ENCODE results near the gene ZNF423. TPM values are rescaled to one million over a fixed set of nuclear protein-coding genes. Genes with fewer than 3 reads are reported as not detected.

The ZNF423 gene
- total and polyA plus RNA-seq, 2 donors: 0.52 to 1.6 TPM

- DNase-seq (ENCODE audit: low read depth in 6 of 9, low spot score in 9 of 9): no peak
- no peak overlapping the region for H3K4me3 ChIP-seq (ENCODE audit: low read length in 2 of 2)
- no peaks in the 10 kb centered on the region for H3K9me3 ChIP-seq (ENCODE audit: control insufficient read depth in 2 of 2, insufficient read depth in 1 of 2, low read length in 1 of 2)
- H3K27me3 ChIP-seq (ENCODE audit: control insufficient read depth in 2 of 2, insufficient read depth in 1 of 2, low read length in 1 of 2): no peaks in the 10 kb centered on the region
- no peaks in the 10 kb centered on the region for H3K36me3 ChIP-seq (ENCODE audit: control insufficient read depth in 2 of 2, insufficient read depth in 2 of 2, low read length in 1 of 2)
- H3K4me1 ChIP-seq (ENCODE audit: control insufficient read depth in 2 of 2, insufficient read depth in 2 of 2, low read length in 2 of 2): peaks cover 0 to under 1% of the 10 kb centered on the region in 2 donors
- no peak overlapping the region for H3K27ac ChIP-seq (ENCODE audit: low read depth in 1 of 2, low read length in 1 of 2)
Measured at GRCh38 chr16:49477250-49477895, 378.5 kb downstream of the ZNF423 start.

- H3K36me3 ChIP-seq (ENCODE audit: control insufficient read depth in 2 of 2, insufficient read depth in 2 of 2, low read length in 1 of 2): no peaks in the 10 kb centered on the region
- WGBS: 89% methylated on average over 11 of the region's 11 CpGs
- H3K9me3 ChIP-seq (ENCODE audit: control insufficient read depth in 2 of 2, insufficient read depth in 1 of 2, low read length in 1 of 2): no peaks in the 10 kb centered on the region
- H3K4me3 ChIP-seq (ENCODE audit: low read length in 2 of 2): no peak overlapping the region
- no peaks in the 10 kb centered on the region for H3K27me3 ChIP-seq (ENCODE audit: control insufficient read depth in 2 of 2, insufficient read depth in 1 of 2, low read length in 1 of 2)
- no peak for DNase-seq (ENCODE audit: low read depth in 6 of 9, low spot score in 9 of 9)
- no peak overlapping the region for H3K27ac ChIP-seq (ENCODE audit: low read depth in 1 of 2, low read length in 1 of 2)
- no peaks in the 10 kb centered on the region for H3K4me1 ChIP-seq (ENCODE audit: control insufficient read depth in 2 of 2, insufficient read depth in 2 of 2, low read length in 2 of 2)
Measured at GRCh38 chr16:49474741-49475140, 381.2 kb downstream of the ZNF423 start.

GRCh38 chr16:49473773-49474172, 382.1 kb downstream of the ZNF423 start:
- no peak overlapping the region for H3K27ac ChIP-seq (ENCODE audit: low read depth in 1 of 2, low read length in 1 of 2)
- WGBS: 98% methylated on average over 5 of the region's 5 CpGs
- no peaks in the 10 kb centered on the region for H3K36me3 ChIP-seq (ENCODE audit: control insufficient read depth in 2 of 2, insufficient read depth in 2 of 2, low read length in 1 of 2)
- H3K4me3 ChIP-seq (ENCODE audit: low read length in 2 of 2): no peak overlapping the region
- H3K27me3 ChIP-seq (ENCODE audit: control insufficient read depth in 2 of 2, insufficient read depth in 1 of 2, low read length in 1 of 2): no peaks in the 10 kb centered on the region
- H3K4me1 ChIP-seq (ENCODE audit: control insufficient read depth in 2 of 2, insufficient read depth in 2 of 2, low read length in 2 of 2): peaks cover 6 to 8% of the 10 kb centered on the region in 2 donors
- no peak for DNase-seq (ENCODE audit: low read depth in 6 of 9, low spot score in 9 of 9)
- no peaks in the 10 kb centered on the region for H3K9me3 ChIP-seq (ENCODE audit: control insufficient read depth in 2 of 2, insufficient read depth in 1 of 2, low read length in 1 of 2)

GRCh38 chr16:49473131-49473530, 382.8 kb downstream of the ZNF423 start:
- H3K4me1 ChIP-seq (ENCODE audit: control insufficient read depth in 2 of 2, insufficient read depth in 2 of 2, low read length in 2 of 2): peaks cover 8 to 12% of the 10 kb centered on the region in 2 donors
- DNase-seq (ENCODE audit: low read depth in 6 of 9, low spot score in 9 of 9): no peak

GRCh38 chr16:49472598-49472997, 383.3 kb downstream of the ZNF423 start:
- WGBS: 97% methylated on average over 13 of the region's 13 CpGs
- H3K4me1 ChIP-seq (ENCODE audit: control insufficient read depth in 2 of 2, insufficient read depth in 2 of 2, low read length in 2 of 2): peaks cover 8 to 12% of the 10 kb centered on the region in 2 donors
- H3K27me3 ChIP-seq (ENCODE audit: control insufficient read depth in 2 of 2, insufficient read depth in 1 of 2, low read length in 1 of 2): no peaks in the 10 kb centered on the region
- DNase-seq (ENCODE audit: low read depth in 6 of 9, low spot score in 9 of 9): no peak
- no peaks in the 10 kb centered on the region for H3K9me3 ChIP-seq (ENCODE audit: control insufficient read depth in 2 of 2, insufficient read depth in 1 of 2, low read length in 1 of 2)
- H3K36me3 ChIP-seq (ENCODE audit: control insufficient read depth in 2 of 2, insufficient read depth in 2 of 2, low read length in 1 of 2): no peaks in the 10 kb centered on the region
- no peak overlapping the region for H3K4me3 ChIP-seq (ENCODE audit: low read length in 2 of 2)
- no peak overlapping the region for H3K27ac ChIP-seq (ENCODE audit: low read depth in 1 of 2, low read length in 1 of 2)

More at GRCh38 chr16:49473131-49473530, 382.8 kb downstream of the ZNF423 start:
- no peaks in the 10 kb centered on the region for H3K36me3 ChIP-seq (ENCODE audit: control insufficient read depth in 2 of 2, insufficient read depth in 2 of 2, low read length in 1 of 2)
- no peaks in the 10 kb centered on the region for H3K27me3 ChIP-seq (ENCODE audit: control insufficient read depth in 2 of 2, insufficient read depth in 1 of 2, low read length in 1 of 2)
- no peaks in the 10 kb centered on the region for H3K9me3 ChIP-seq (ENCODE audit: control insufficient read depth in 2 of 2, insufficient read depth in 1 of 2, low read length in 1 of 2)
- WGBS: 98% methylated on average over 5 of the region's 5 CpGs
- H3K4me3 ChIP-seq (ENCODE audit: low read length in 2 of 2): no peak overlapping the region
- no peak overlapping the region for H3K27ac ChIP-seq (ENCODE audit: low read depth in 1 of 2, low read length in 1 of 2)

GRCh38 chr16:49471038-49471727, 384.7 kb downstream of the ZNF423 start:
- H3K27me3 ChIP-seq (ENCODE audit: control insufficient read depth in 2 of 2, insufficient read depth in 1 of 2, low read length in 1 of 2): no peaks in the 10 kb centered on the region
- no peak overlapping the region for H3K27ac ChIP-seq (ENCODE audit: low read depth in 1 of 2, low read length in 1 of 2)
- H3K4me1 ChIP-seq (ENCODE audit: control insufficient read depth in 2 of 2, insufficient read depth in 2 of 2, low read length in 2 of 2): peaks cover 14 to 17% of the 10 kb centered on the region in 2 donors
- 97% methylated on average over 11 of the region's 11 CpGs for WGBS
- H3K4me3 ChIP-seq (ENCODE audit: low read length in 2 of 2): no peak overlapping the region
- DNase-seq (ENCODE audit: low read depth in 6 of 9, low spot score in 9 of 9): no peak
- no peaks in the 10 kb centered on the region for H3K9me3 ChIP-seq (ENCODE audit: control insufficient read depth in 2 of 2, insufficient read depth in 1 of 2, low read length in 1 of 2)
- no peaks in the 10 kb centered on the region for H3K36me3 ChIP-seq (ENCODE audit: control insufficient read depth in 2 of 2, insufficient read depth in 2 of 2, low read length in 1 of 2)

GRCh38 chr16:49470513-49470991, 385.4 kb downstream of the ZNF423 start:
- no peak for DNase-seq (ENCODE audit: low read depth in 6 of 9, low spot score in 9 of 9)
- H3K4me3 ChIP-seq (ENCODE audit: low read length in 2 of 2): no peak overlapping the region
- no peaks in the 10 kb centered on the region for H3K27me3 ChIP-seq (ENCODE audit: control insufficient read depth in 2 of 2, insufficient read depth in 1 of 2, low read length in 1 of 2)
- no peak overlapping the region for H3K27ac ChIP-seq (ENCODE audit: low read depth in 1 of 2, low read length in 1 of 2)
- WGBS: 97% methylated on average over 3 of the region's 3 CpGs
- no peaks in the 10 kb centered on the region for H3K9me3 ChIP-seq (ENCODE audit: control insufficient read depth in 2 of 2, insufficient read depth in 1 of 2, low read length in 1 of 2)
- no peaks in the 10 kb centered on the region for H3K36me3 ChIP-seq (ENCODE audit: control insufficient read depth in 2 of 2, insufficient read depth in 2 of 2, low read length in 1 of 2)
- peaks cover 20 to 23% of the 10 kb centered on the region in 2 donors for H3K4me1 ChIP-seq (ENCODE audit: control insufficient read depth in 2 of 2, insufficient read depth in 2 of 2, low read length in 2 of 2)

- peaks cover 25 to 29% of the 10 kb centered on the region in 2 donors for H3K4me1 ChIP-seq (ENCODE audit: control insufficient read depth in 2 of 2, insufficient read depth in 2 of 2, low read length in 2 of 2)
- no peaks in the 10 kb centered on the region for H3K9me3 ChIP-seq (ENCODE audit: control insufficient read depth in 2 of 2, insufficient read depth in 1 of 2, low read length in 1 of 2)
- no peak for DNase-seq (ENCODE audit: low read depth in 6 of 9, low spot score in 9 of 9)
- no peak overlapping the region for H3K4me3 ChIP-seq (ENCODE audit: low read length in 2 of 2)
- H3K27ac ChIP-seq (ENCODE audit: low read depth in 1 of 2, low read length in 1 of 2): no peak overlapping the region
- peaks cover 0 to 5% of the 10 kb centered on the region in 2 donors for H3K27me3 ChIP-seq (ENCODE audit: control insufficient read depth in 2 of 2, insufficient read depth in 1 of 2, low read length in 1 of 2)
- no peaks in the 10 kb centered on the region for H3K36me3 ChIP-seq (ENCODE audit: control insufficient read depth in 2 of 2, insufficient read depth in 2 of 2, low read length in 1 of 2)
- 92% methylated on average over 13 of the region's 13 CpGs for WGBS
Measured at GRCh38 chr16:49469930-49470451, 385.9 kb downstream of the ZNF423 start.

- Histone ChIP-seq H3K36me3 (ENCODE audit: control insufficient read depth in 2 of 2, insufficient read depth in 2 of 2, low read length in 1 of 2) (no peaks in the 10 kb centered on the region), H3K27me3 (ENCODE audit: control insufficient read depth in 2 of 2, insufficient read depth in 1 of 2, low read length in 1 of 2) (peaks cover 0 to 8% of the 10 kb centered on the region in 2 donors), H3K9me3 (ENCODE audit: control insufficient read depth in 2 of 2, insufficient read depth in 1 of 2, low read length in 1 of 2) (no peaks in the 10 kb centered on the region), H3K4me1 (ENCODE audit: control insufficient read depth in 2 of 2, insufficient read depth in 2 of 2, low read length in 2 of 2) (peaks cover 32 to 36% of the 10 kb centered on the region in 2 donors), H3K4me3 (ENCODE audit: low read length in 2 of 2) (no peak overlapping the region), H3K27ac (ENCODE audit: low read depth in 1 of 2, low read length in 1 of 2) (no peak overlapping the region)
- no peak for DNase-seq (ENCODE audit: low read depth in 6 of 9, low spot score in 9 of 9)
- 96% methylated on average over 6 of the region's 6 CpGs for WGBS
Measured at GRCh38 chr16:49469311-49469670, 386.6 kb downstream of the ZNF423 start.
